Hepatocyte (in vitro differentiated cells): ENCODE results near the gene SRP14. TPM values are rescaled to one million over a fixed set of nuclear protein-coding genes. Genes with fewer than 3 reads are reported as not detected.
"Not testable (repeated sequence)": the region's sequence is repeated elsewhere in the genome, so short reads cannot be mapped to it uniquely, and the experiment has no call there.

Source experiments
- DNase-seq: peaks from one replicate; pipeline ENCODE4 v3.0.0-alpha.2; 2016; ENCODE audit warnings: low spot score
- H2AFZ ChIP-seq: fragments of 200-600 bp; sonication (generic); 2 replicates; pipeline ENCODE4 v1.6.0; 2016; ENCODE audit warnings: antibody characterized with exemption, mild to moderate bottlenecking
- H3K27ac ChIP-seq: fragments of 200-600 bp; sonication (generic); 2 replicates; pipeline ENCODE4 v1.5.1; 2016; ENCODE audit warnings: mild to moderate bottlenecking
- H3K27me3 ChIP-seq: fragments of 200-600 bp; sonication (generic); 2 replicates; pipeline ENCODE4 v1.6.1; 2016
- H3K36me3 ChIP-seq: fragments of 200-600 bp; sonication (generic); replicated peaks from 2 replicates; pipeline ENCODE4 v1.5.1; 2016; ENCODE audit warnings: low read depth; ENCODE audit not compliant: insufficient read depth
- H3K4me1 ChIP-seq: fragments of 200-600 bp; sonication (generic); 2 replicates; pipeline ENCODE4 v1.5.1; 2016; ENCODE audit warnings: mild to moderate bottlenecking, moderate library complexity; ENCODE audit not compliant: insufficient read depth
- H3K4me2 ChIP-seq: fragments of 200-600 bp; sonication (generic); 2 replicates; pipeline ENCODE4 v1.6.0; 2016
- H3K4me3 ChIP-seq: fragments of 200-600 bp; sonication (generic); 2 replicates; pipeline ENCODE4 v1.5.1; 2016; ENCODE audit warnings: mild to moderate bottlenecking
- H3K79me2 ChIP-seq: fragments of 200-600 bp; sonication (generic); 2 replicates; pipeline ENCODE4 v1.6.0; 2017; ENCODE audit warnings: mild to moderate bottlenecking
- H3K9me2 ChIP-seq: fragments of 200-600 bp; sonication (generic); replicated peaks from 2 replicates; pipeline ENCODE4 v1.6.0; 2017; ENCODE audit warnings: mild to moderate bottlenecking; ENCODE audit not compliant: insufficient read depth
- H3K9me3 ChIP-seq: fragments of 200-600 bp; sonication (generic); 2 replicates; pipeline ENCODE4 v1.5.1; 2016; ENCODE audit warnings: low read depth, mild to moderate bottlenecking
- H4K20me1 ChIP-seq: fragments of 200-600 bp; sonication (generic); 2 replicates; pipeline ENCODE4 v1.6.0; 2016; ENCODE audit warnings: mild to moderate bottlenecking; ENCODE audit not compliant: insufficient read depth, poor library complexity, severe bottlenecking
- EZH2 ChIP-seq: fragments of 200-600 bp; sonication (generic); IDR thresholded peaks from 2 replicates; pipeline ENCODE4 v1.6.1; 2016; ENCODE audit warnings: antibody characterized with exemption, mild to moderate bottlenecking, borderline replicate concordance
- EZH2phosphoT487 ChIP-seq: fragments of 200-600 bp; sonication (generic); IDR thresholded peaks from one replicate; pipeline ENCODE4 v1.6.1; 2018; ENCODE audit warnings: antibody characterized with exemption, mild to moderate bottlenecking, low read depth, moderate library complexity; ENCODE audit not compliant: unreplicated experiment, severe bottlenecking
- WGBS: methylation state at CpG from one replicate; pipeline ENCODE4 v1.1.6; 2016; ENCODE audit warnings: low lambda C conversion rate; ENCODE audit errors: missing lambda C conversion rate; 5-methylcytosine and 5-hydroxymethylcytosine counted together
- polyA plus RNA-seq: library from polyadenylated mRNA; unstranded; fragments of >200 nt; fragmentation: Nextera tagmentation; extraction: Ambion mirVana; gene quantifications from 2 replicates; pipeline ENCODE4 v1.2.1, GENCODE V29; 2016
- total RNA-seq: library from RNA; depleted of rRNA; stranded (reverse); fragments of >200 nt; gene quantifications from 2 replicates; pipeline ENCODE4 v1.2.3, GENCODE V29; 2014
- TF ChIP-seq, protein P1 (sequence below): fragments of 200-600 bp; sonication (generic); IDR thresholded peaks from 2 replicates; pipeline ENCODE4 v1.5.1; 2016; ENCODE audit warnings: antibody characterized with exemption, mild to moderate bottlenecking; ENCODE audit not compliant: poor library complexity

SRP14 gene
- total and polyA plus RNA-seq, 2 experiments from 2014 or later: 219 to 827 TPM

DNA sequence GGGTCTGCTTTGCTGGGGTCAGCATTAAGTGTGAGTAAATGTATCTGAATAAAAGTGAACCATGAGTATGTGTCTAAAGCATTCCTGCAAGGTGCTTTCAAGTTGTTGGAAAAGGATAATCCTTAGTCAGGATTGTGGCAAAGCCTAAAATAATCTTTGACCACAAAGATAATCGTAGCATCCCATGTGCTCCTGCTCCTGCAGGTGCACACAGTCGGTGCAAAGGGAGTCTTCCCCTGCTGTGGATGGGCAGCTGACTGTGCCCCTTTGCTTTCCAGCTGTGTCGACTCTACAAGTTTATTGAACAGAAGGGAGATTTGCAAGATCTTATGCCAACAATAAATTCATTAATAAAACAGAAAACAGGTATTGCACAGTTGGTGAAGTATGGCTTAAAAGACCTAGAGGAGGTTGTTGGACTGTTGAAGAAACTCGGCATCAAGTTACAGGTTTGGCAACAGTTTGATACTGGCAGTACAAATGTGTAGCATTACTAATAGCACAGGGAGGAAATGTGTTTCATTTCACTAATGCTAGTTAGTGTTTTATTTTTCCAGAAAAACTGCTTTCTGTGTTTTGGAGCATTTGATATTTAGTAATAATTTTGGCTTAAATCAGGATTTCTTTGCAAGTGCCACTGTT lies 22.6 kb downstream of the SRP14 start:
- H3K27ac ChIP-seq: no peak overlapping the region
- H3K9me2 ChIP-seq: no peaks in the 10 kb centered on the region
- no peak overlapping the region for H3K4me2 ChIP-seq
- H3K36me3 ChIP-seq: peaks cover 2% of the 10 kb centered on the region
- TF ChIP-seq, protein P1, sequence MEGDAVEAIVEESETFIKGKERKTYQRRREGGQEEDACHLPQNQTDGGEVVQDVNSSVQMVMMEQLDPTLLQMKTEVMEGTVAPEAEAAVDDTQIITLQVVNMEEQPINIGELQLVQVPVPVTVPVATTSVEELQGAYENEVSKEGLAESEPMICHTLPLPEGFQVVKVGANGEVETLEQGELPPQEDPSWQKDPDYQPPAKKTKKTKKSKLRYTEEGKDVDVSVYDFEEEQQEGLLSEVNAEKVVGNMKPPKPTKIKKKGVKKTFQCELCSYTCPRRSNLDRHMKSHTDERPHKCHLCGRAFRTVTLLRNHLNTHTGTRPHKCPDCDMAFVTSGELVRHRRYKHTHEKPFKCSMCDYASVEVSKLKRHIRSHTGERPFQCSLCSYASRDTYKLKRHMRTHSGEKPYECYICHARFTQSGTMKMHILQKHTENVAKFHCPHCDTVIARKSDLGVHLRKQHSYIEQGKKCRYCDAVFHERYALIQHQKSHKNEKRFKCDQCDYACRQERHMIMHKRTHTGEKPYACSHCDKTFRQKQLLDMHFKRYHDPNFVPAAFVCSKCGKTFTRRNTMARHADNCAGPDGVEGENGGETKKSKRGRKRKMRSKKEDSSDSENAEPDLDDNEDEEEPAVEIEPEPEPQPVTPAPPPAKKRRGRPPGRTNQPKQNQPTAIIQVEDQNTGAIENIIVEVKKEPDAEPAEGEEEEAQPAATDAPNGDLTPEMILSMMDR: no peak
- no peak for TF ChIP-seq EZH2phosphoT487
- no peak overlapping the region for H2AFZ ChIP-seq
- no peaks in the 10 kb centered on the region for H3K4me1 ChIP-seq
- no peaks in the 10 kb centered on the region for H3K27me3 ChIP-seq
- WGBS: 94% methylated on average over 4 of the region's 4 CpGs
- no peaks in the 10 kb centered on the region for H3K79me2 ChIP-seq
- peaks cover 9% of the 10 kb centered on the region for H3K9me3 ChIP-seq
- H4K20me1 ChIP-seq: no peaks in the 10 kb centered on the region
- H3K4me3 ChIP-seq: no peak overlapping the region
- no peak for DNase-seq

- no peak overlapping the region for H3K4me2 ChIP-seq
- H3K9me2 ChIP-seq: no peaks in the 10 kb centered on the region
- WGBS: 99% methylated on average over 3 of the region's 3 CpGs
- H3K9me3 ChIP-seq: peaks cover 9% of the 10 kb centered on the region
- H3K27me3 ChIP-seq: no peaks in the 10 kb centered on the region
- no peak overlapping the region for H3K4me3 ChIP-seq
- no peaks in the 10 kb centered on the region for H3K79me2 ChIP-seq
- TF ChIP-seq EZH2 (no peak), EZH2phosphoT487 (no peak)
- TF ChIP-seq, protein P1: no peak
- peaks cover 3% of the 10 kb centered on the region for H3K36me3 ChIP-seq
- no peaks in the 10 kb centered on the region for H4K20me1 ChIP-seq
- H3K4me1 ChIP-seq: no peaks in the 10 kb centered on the region
- no peak for DNase-seq
- no peak overlapping the region for H2AFZ ChIP-seq
- H3K27ac ChIP-seq: no peak overlapping the region
Observed at GRCh38 chr15:40014390-40014789, 24.6 kb downstream of the SRP14 start.

- H3K27ac ChIP-seq, H3K79me2 ChIP-seq, H3K4me2 ChIP-seq, H3K4me3 ChIP-seq, H4K20me1 ChIP-seq, H3K27me3 ChIP-seq, DNase-seq, H3K4me1 ChIP-seq, H3K36me3 ChIP-seq, H3K9me2 ChIP-seq, H2AFZ ChIP-seq, H3K9me3 ChIP-seq: not testable (repeated sequence)
- 98% methylated on average over 6 of the region's 6 CpGs for WGBS
Observed at GRCh38 chr15:40013372-40013771, 25.6 kb downstream of the SRP14 start.

DNA sequence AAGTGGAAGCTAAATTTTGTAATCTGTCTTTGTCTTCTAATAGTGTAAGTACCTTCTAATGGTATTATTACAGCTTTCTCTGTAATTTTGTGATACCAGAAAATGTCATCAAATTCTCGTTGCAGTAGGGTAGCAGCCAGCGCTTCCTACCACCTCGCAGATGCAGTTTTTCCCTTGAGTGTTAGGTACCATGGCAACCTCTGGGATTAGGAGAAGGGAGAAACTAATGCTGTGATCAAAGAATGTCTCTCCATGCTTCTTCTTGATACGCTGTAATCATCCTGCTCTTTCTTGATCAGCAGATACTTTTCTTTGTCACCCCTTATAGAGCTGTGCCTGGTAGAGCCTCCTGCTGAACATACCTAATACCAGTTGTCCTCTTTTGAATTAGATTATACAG lies 27.7 kb downstream of the SRP14 start:
- WGBS: 97% methylated on average over 4 of the region's 4 CpGs
- no peaks in the 10 kb centered on the region for H3K9me2 ChIP-seq
- H3K27me3 ChIP-seq: no peaks in the 10 kb centered on the region
- H3K79me2 ChIP-seq: no peaks in the 10 kb centered on the region
- no peak overlapping the region for H3K4me3 ChIP-seq
- peaks cover 3% of the 10 kb centered on the region for H3K36me3 ChIP-seq
- no peaks in the 10 kb centered on the region for H4K20me1 ChIP-seq
- DNase-seq: no peak
- H3K27ac ChIP-seq: no peak overlapping the region
- H3K4me1 ChIP-seq: no peaks in the 10 kb centered on the region
- no peak overlapping the region for H3K4me2 ChIP-seq
- TF ChIP-seq EZH2 (no peak), EZH2phosphoT487 (no peak)
- TF ChIP-seq, protein P1: no peak
- H2AFZ ChIP-seq: no peak overlapping the region
- peaks cover 9% of the 10 kb centered on the region for H3K9me3 ChIP-seq
